HL-60 (cell line): ENCODE measurements around the gene MCU.

Experiments
- TF ChIP-seq, protein P1 (sequence below): IDR thresholded peaks from one replicate; pipeline ENCODE4 v1.5.1; 2011; ENCODE audit warnings: low read length, control low read depth, inconsistent platforms; ENCODE audit not compliant: insufficient read depth
- TF ChIP-seq, protein P2 (sequence below): IDR thresholded peaks from 2 replicates; pipeline ENCODE4 v1.6.1; 2012; ENCODE audit warnings: low read depth; ENCODE audit not compliant: insufficient replicate concordance

DNA sequence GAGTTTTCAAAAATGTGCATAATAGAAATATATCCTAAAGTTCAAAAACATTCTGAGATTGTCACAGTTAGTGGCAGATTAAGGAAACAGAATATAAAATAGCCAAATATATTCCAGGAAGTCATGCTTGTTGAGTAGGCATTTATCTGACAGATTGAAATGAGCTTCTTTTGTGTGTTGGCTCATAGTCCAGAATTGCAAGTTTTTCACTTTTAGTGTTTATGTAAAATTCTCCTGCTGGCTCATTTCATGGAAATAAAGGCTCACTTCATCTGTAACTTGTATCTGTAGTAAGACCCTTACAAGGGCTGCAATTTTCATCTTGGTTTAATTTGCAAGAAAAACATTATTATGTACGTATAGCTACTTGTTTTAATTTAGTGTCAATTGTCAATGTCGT lies 93.5 kb downstream of the MCU start:
- TF ChIP-seq, protein P1, sequence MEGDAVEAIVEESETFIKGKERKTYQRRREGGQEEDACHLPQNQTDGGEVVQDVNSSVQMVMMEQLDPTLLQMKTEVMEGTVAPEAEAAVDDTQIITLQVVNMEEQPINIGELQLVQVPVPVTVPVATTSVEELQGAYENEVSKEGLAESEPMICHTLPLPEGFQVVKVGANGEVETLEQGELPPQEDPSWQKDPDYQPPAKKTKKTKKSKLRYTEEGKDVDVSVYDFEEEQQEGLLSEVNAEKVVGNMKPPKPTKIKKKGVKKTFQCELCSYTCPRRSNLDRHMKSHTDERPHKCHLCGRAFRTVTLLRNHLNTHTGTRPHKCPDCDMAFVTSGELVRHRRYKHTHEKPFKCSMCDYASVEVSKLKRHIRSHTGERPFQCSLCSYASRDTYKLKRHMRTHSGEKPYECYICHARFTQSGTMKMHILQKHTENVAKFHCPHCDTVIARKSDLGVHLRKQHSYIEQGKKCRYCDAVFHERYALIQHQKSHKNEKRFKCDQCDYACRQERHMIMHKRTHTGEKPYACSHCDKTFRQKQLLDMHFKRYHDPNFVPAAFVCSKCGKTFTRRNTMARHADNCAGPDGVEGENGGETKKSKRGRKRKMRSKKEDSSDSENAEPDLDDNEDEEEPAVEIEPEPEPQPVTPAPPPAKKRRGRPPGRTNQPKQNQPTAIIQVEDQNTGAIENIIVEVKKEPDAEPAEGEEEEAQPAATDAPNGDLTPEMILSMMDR: no peak
- TF ChIP-seq, protein P2, sequence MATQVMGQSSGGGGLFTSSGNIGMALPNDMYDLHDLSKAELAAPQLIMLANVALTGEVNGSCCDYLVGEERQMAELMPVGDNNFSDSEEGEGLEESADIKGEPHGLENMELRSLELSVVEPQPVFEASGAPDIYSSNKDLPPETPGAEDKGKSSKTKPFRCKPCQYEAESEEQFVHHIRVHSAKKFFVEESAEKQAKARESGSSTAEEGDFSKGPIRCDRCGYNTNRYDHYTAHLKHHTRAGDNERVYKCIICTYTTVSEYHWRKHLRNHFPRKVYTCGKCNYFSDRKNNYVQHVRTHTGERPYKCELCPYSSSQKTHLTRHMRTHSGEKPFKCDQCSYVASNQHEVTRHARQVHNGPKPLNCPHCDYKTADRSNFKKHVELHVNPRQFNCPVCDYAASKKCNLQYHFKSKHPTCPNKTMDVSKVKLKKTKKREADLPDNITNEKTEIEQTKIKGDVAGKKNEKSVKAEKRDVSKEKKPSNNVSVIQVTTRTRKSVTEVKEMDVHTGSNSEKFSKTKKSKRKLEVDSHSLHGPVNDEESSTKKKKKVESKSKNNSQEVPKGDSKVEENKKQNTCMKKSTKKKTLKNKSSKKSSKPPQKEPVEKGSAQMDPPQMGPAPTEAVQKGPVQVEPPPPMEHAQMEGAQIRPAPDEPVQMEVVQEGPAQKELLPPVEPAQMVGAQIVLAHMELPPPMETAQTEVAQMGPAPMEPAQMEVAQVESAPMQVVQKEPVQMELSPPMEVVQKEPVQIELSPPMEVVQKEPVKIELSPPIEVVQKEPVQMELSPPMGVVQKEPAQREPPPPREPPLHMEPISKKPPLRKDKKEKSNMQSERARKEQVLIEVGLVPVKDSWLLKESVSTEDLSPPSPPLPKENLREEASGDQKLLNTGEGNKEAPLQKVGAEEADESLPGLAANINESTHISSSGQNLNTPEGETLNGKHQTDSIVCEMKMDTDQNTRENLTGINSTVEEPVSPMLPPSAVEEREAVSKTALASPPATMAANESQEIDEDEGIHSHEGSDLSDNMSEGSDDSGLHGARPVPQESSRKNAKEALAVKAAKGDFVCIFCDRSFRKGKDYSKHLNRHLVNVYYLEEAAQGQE: no peak
